CD4-positive, CD25-positive, alpha-beta regulatory T cell (primary cell): Measurements from ENCODE around the gene PCDHA1. TPM values are rescaled to one million over a fixed set of nuclear protein-coding genes. Genes with fewer than 3 reads are reported as not detected.

ENCODE experiments used
- ATAC-seq, 2 donors: fragments of 150-1000 bp; cut with Tn5 transposase; one replicate each; pipeline ENCODE4 v1.10.0; 2021; ENCODE audit warnings: low read depth in 2 of 2, moderate number of reproducible peaks in 2 of 2, moderate library complexity in 1 of 2
- DNase-seq, 3 donors: peaks; one replicate each; pipeline versions ENCODE4 v3.0.0 to v3.0.0-alpha.2; 2012 to 2022; ENCODE audit warnings: mixed read lengths in 1 of 3
- H3K27ac ChIP-seq: one replicate; pipeline ENCODE4 v1.7.0; 2013; ENCODE audit warnings: mild to moderate bottlenecking, low read length; ENCODE audit not compliant: insufficient read depth, poor library complexity, severe bottlenecking
- H3K27me3 ChIP-seq: one replicate; pipeline ENCODE4 v1.7.0; 2013; ENCODE audit warnings: low read length; ENCODE audit not compliant: control insufficient read depth, insufficient read depth
- H3K36me3 ChIP-seq: one replicate; pipeline ENCODE4 v1.7.0; 2013; ENCODE audit warnings: mild to moderate bottlenecking, low read length, moderate library complexity; ENCODE audit not compliant: control insufficient read depth, insufficient read depth
- H3K4me1 ChIP-seq: 2 replicates; pipeline ENCODE4 v1.7.0; 2013; ENCODE audit warnings: mild to moderate bottlenecking, low read length; ENCODE audit not compliant: insufficient read depth, control insufficient read depth, poor library complexity, severe bottlenecking
- H3K4me3 ChIP-seq: one replicate; pipeline ENCODE4 v1.7.0; 2013; ENCODE audit warnings: low read depth, mild to moderate bottlenecking, low read length, moderate library complexity
- H3K9me3 ChIP-seq, 2 experiments: 1 replicate in 1 of 2; 2 replicates in 1 of 2; pipeline ENCODE4 v1.7.0; 2013; ENCODE audit warnings: low read length in 2 of 2, mild to moderate bottlenecking in 1 of 2, moderate library complexity in 1 of 2; ENCODE audit not compliant: control insufficient read depth in 2 of 2
- H3K27ac Mint-ChIP-seq, 3 donors: one replicate each; pipeline ENCODE4 v1.8.0; 2020 to 2022; ENCODE audit warnings: mild to moderate bottlenecking in 3 of 3, mixed read lengths in 3 of 3, moderate library complexity in 2 of 3
- H3K27me3 Mint-ChIP-seq: one replicate; pipeline ENCODE4 v1.8.0; 2022; ENCODE audit warnings: mild to moderate bottlenecking, mixed read lengths
- H3K36me3 Mint-ChIP-seq: one replicate; pipeline ENCODE4 v1.8.0; 2020; ENCODE audit warnings: mixed read lengths
- H3K4me1 Mint-ChIP-seq, 4 donors: one replicate each; pipeline ENCODE4 v1.8.0; 2020 to 2022; ENCODE audit warnings: mixed read lengths in 4 of 4, mild to moderate bottlenecking in 1 of 4
- H3K4me3 Mint-ChIP-seq, 4 donors: one replicate each; pipeline ENCODE4 v1.8.0; 2020 to 2022; ENCODE audit warnings: mild to moderate bottlenecking in 4 of 4, mixed read lengths in 4 of 4, moderate library complexity in 3 of 4
- H3K9me3 Mint-ChIP-seq, 7 donors: one replicate each; pipeline ENCODE4 v1.8.0; 2020 to 2022; ENCODE audit warnings: mixed read lengths in 7 of 7, mild to moderate bottlenecking in 3 of 7, moderate library complexity in 2 of 7
- polyA plus RNA-seq, 4 donors: library from polyadenylated mRNA; unstranded; fragments of 300-500 nt; fragmentation: Illumina TruSeq; gene quantifications; one replicate each; pipeline ENCODE4 v1.2.3, GENCODE V29; 2021
- total RNA-seq: library from RNA; stranded (reverse); gene quantifications from one replicate; pipeline ENCODE4 v1.2.3, GENCODE V29; 2022

The PCDHA1 gene
- total and polyA plus RNA-seq, 5 donors from 2014 or later, result not detected

DNA sequence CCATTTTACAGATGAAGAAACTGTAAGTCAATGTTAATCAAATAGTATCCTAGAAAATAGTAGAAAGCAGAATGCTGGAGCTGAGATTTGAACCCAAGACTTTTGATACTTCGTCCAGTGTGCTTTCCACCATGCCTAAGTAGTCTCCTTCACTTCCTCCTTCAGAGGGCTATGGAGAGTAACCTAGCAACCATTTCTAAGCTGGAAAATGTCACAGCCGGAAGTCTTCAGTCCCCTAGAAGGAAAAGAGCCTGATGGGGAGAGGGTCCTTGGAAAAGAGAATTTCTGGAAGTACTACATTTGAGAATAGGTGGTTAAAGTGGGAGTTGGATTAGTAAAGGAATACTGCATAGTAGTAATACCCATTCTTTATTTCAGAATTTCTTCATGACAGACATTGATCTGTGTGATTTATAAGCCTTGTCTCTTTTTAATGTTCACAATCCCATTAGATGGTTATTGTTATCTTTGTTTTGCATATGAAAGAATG is 213.0 kb downstream of the PCDHA1 start:
- H3K27ac ChIP-seq, result no peak overlapping the region
- DNase-seq, result no peak

DNA sequence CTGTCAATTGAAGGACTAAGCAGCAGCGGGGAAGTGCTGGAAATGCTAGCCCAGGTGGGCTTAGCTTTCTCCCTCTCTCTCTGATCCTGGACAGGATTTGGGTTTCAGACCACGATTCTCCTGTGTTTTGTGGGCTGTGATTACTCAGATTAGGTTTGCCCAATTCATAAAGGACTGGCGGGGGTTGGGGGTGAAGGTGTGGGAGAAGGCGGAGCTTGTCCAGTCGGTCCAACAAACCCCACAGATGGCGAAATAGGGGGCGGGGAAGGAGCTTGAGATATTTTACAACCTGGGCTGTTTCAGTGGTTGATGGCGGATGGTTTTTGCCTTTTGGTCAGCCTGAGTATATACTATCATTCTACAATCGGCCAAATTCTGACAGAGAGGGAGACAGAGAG is 215.5 kb downstream of the PCDHA1 start:
- H3K27me3 ChIP-seq, result peaks cover 10% of the 10 kb centered on the region
- H3K4me3 ChIP-seq, result no peak overlapping the region

More for the DNA sequence above, 213.0 kb downstream of the PCDHA1 start:
- ATAC-seq, result no peak
- Mint-ChIP-seq H3K4me1 (peaks cover 0 to 2% (median 0%) of the 10 kb centered on the region in 4 donors), H3K9me3 (peaks cover 0 to 6% (median 3%) of the 10 kb centered on the region in 7 donors), H3K36me3 (no peaks in the 10 kb centered on the region), H3K4me3 (no peak overlapping the region), H3K27me3 (peaks cover 22% of the 10 kb centered on the region), H3K27ac (no peak overlapping the region)
- H3K36me3 ChIP-seq, result no peaks in the 10 kb centered on the region
- no peak overlapping the region for H3K4me3 ChIP-seq
- H3K9me3 ChIP-seq, result no peaks in the 10 kb centered on the region
- peaks cover 8% of the 10 kb centered on the region for H3K27me3 ChIP-seq
- H3K4me1 ChIP-seq, result no peaks in the 10 kb centered on the region

DNA sequence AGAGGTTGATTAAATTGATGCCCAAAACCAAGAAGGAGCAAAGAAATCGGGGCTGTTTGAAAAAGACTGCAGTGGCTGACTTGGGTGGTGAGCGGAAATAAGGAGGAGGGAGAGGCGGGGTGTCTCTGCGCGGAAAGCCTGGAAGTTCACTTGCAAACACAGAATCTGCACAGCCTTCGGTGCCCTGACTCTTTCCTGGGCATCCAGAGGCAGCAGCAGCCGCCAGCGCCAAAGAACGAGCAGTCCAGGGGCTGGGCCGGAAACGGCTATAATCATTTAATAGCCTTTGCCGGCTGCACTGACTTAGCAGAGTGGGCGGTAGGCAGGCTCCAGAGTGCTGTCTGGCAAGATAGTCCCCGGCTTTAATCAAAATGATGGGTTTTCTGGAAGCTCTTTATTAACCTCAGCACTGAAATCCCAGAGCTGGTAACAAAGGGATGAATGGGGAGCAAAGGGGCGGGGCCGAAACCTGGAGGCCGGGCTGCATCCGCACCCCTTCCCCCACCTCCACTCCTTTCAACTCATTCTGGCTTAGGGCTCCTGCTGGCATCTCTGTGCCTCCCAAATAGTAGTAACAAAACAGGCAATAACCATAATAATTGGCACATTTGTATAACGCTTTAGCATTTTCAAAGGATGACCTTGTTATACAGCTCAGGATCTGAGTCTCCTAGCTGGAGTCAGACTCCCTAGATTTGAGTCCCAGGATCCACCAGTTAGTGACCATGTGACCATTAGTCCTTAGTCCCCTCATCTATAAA is 216.1 kb downstream of the PCDHA1 start:
- ATAC-seq, result no peak
- Histone ChIP-seq H3K4me1 (no peaks in the 10 kb centered on the region), H3K27me3 (peaks cover 10% of the 10 kb centered on the region), H3K9me3 (no peaks in the 10 kb centered on the region), H3K4me3 (no peak overlapping the region), H3K36me3 (no peaks in the 10 kb centered on the region), H3K27ac (no peak overlapping the region)
- peaks cover 0 to 7% (median 3%) of the 10 kb centered on the region in 7 donors for H3K9me3 Mint-ChIP-seq
- H3K27ac Mint-ChIP-seq, result no peak overlapping the region
- peaks cover 22% of the 10 kb centered on the region for H3K27me3 Mint-ChIP-seq
- H3K36me3 Mint-ChIP-seq, result no peaks in the 10 kb centered on the region
- H3K4me1 Mint-ChIP-seq, result peaks cover 0 to 2% (median 0%) of the 10 kb centered on the region in 4 donors
- peak overlapping the region in 1 of 4 donors; percentile 19 for H3K4me3 Mint-ChIP-seq
- DNase-seq, result no peak

More for the DNA sequence above, 215.5 kb downstream of the PCDHA1 start:
- Histone ChIP-seq H3K4me1 (no peaks in the 10 kb centered on the region), H3K9me3 (no peaks in the 10 kb centered on the region), H3K36me3 (no peaks in the 10 kb centered on the region), H3K27ac (no peak overlapping the region)
- no peaks in the 10 kb centered on the region for H3K36me3 Mint-ChIP-seq
- H3K4me1 Mint-ChIP-seq, result peaks cover 0 to 2% (median 0%) of the 10 kb centered on the region in 4 donors
- ATAC-seq (no peak), DNase-seq (no peak)
- no peak overlapping the region for H3K27ac Mint-ChIP-seq
- no peak overlapping the region for H3K4me3 Mint-ChIP-seq
- peaks cover 22% of the 10 kb centered on the region for H3K27me3 Mint-ChIP-seq
- H3K9me3 Mint-ChIP-seq, result peaks cover 0 to 6% (median 3%) of the 10 kb centered on the region in 7 donors

DNA sequence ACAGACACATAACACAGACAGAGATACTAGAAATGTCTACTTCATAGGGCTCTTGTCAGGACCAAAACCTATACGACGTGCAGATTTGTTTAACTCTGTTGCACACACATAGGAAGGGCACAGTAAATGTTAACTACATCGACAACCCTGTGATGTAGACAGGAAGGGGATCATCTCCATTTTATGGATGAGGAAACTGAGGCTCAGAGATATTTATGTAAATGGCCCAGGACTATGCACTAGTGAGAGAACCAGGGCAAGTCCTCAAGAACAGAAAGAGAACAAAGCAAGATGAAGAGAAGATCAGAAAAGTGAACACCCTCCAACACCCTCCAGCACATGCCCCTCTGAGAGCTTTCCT is 216.6 kb downstream of the PCDHA1 start:
- no peak for DNase-seq
- H3K4me1 ChIP-seq, result no peaks in the 10 kb centered on the region
- no peak overlapping the region for H3K27ac ChIP-seq
- H3K27me3 Mint-ChIP-seq, result peaks cover 22% of the 10 kb centered on the region
- H3K9me3 Mint-ChIP-seq, result peaks cover 0 to 7% (median 3%) of the 10 kb centered on the region in 7 donors
- ATAC-seq, result no peak
- H3K4me1 Mint-ChIP-seq, result peaks cover 0 to 2% (median 0%) of the 10 kb centered on the region in 4 donors
- H3K36me3 Mint-ChIP-seq, result no peaks in the 10 kb centered on the region
- no peak overlapping the region for H3K4me3 Mint-ChIP-seq
- no peaks in the 10 kb centered on the region for H3K36me3 ChIP-seq
- H3K4me3 ChIP-seq, result no peak overlapping the region
- H3K9me3 ChIP-seq, result no peaks in the 10 kb centered on the region
- H3K27me3 ChIP-seq, result peaks cover 10% of the 10 kb centered on the region
- H3K27ac Mint-ChIP-seq, result no peak overlapping the region

DNA sequence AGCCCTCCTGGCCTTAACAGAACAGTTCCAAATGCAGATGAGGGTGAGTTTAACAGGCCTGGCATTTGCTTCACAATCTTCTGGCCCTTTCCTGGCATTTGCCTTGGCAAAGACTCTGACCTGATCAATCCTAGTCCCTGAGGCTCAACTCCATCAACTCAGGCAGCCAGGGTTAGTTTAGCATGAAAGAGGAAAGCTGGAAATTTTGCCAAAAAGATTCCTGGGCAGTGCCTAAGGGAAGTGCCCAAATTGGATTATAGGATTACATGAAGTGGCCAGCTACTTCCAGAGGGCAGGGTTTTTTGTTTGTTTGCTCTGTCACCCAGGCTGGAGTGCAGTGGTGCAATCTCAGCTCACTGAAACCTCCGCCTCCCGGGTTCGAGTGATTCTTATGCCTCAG is 217.1 kb downstream of the PCDHA1 start:
- Histone ChIP-seq H3K36me3 (no peaks in the 10 kb centered on the region), H3K27me3 (peaks cover 10% of the 10 kb centered on the region), H3K4me1 (no peaks in the 10 kb centered on the region), H3K4me3 (no peak overlapping the region), H3K27ac (no peak overlapping the region), H3K9me3 (no peaks in the 10 kb centered on the region)
- Mint-ChIP-seq H3K9me3 (peaks cover 0 to 7% (median 3%) of the 10 kb centered on the region in 7 donors), H3K4me3 (no peak overlapping the region), H3K27me3 (peaks cover 22% of the 10 kb centered on the region), H3K4me1 (peaks cover 0 to 2% (median 0%) of the 10 kb centered on the region in 4 donors), H3K36me3 (no peaks in the 10 kb centered on the region), H3K27ac (no peak overlapping the region)
- DNase-seq (no peak), ATAC-seq (no peak)

DNA sequence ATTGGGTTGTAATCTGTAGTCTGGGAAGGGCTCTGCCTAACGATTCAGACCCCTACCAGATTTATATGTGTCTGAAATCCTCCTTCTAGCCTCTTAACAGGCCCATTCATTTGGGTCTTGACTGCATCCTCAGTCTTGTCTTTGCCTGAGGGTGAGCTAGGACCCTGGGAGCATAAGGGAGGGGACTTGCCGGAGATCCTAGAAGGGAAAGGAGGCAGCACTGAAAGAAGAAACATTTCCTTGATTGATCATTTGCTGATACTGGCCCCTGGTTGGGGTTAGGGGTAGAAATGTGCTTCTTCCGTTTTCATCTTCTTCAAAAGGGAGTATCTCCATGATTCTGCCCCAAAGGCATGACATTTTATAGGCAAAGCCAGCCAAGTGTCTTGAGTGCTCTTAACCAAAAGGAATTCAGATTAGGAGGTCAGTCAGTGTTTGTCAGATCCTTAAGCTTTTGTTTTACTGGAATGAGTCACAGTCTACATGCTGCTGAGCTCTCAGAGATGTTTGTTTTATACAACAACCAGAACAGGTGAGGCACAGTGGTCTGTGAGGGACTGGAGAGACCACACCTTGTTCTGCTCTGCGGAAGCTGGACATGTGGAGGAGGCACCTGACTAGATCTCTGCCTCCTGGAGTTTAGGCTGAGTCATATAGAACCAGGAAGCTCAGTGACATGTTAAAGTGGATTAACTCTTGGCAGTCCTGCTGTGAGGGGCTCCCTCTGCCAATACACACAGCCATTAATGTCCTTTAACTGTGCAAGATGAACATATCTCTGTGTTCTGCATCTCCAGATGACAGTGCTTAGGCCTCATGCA is 218.1 kb downstream of the PCDHA1 start:
- H3K27me3 ChIP-seq, result peaks cover 10% of the 10 kb centered on the region
- H3K27ac Mint-ChIP-seq, result no peak overlapping the region
- H3K9me3 Mint-ChIP-seq, result peaks cover 0 to 7% (median 3%) of the 10 kb centered on the region in 7 donors
- no peak for ATAC-seq
- no peak overlapping the region for H3K4me3 Mint-ChIP-seq
- no peaks in the 10 kb centered on the region for H3K36me3 ChIP-seq
- H3K27me3 Mint-ChIP-seq, result peaks cover 22% of the 10 kb centered on the region
- H3K4me3 ChIP-seq, result no peak overlapping the region
- no peaks in the 10 kb centered on the region for H3K9me3 ChIP-seq
- DNase-seq, result no peak
- no peaks in the 10 kb centered on the region for H3K4me1 ChIP-seq
- peaks cover 0 to 2% (median 0%) of the 10 kb centered on the region in 4 donors for H3K4me1 Mint-ChIP-seq
- no peaks in the 10 kb centered on the region for H3K36me3 Mint-ChIP-seq
- no peak overlapping the region for H3K27ac ChIP-seq

DNA sequence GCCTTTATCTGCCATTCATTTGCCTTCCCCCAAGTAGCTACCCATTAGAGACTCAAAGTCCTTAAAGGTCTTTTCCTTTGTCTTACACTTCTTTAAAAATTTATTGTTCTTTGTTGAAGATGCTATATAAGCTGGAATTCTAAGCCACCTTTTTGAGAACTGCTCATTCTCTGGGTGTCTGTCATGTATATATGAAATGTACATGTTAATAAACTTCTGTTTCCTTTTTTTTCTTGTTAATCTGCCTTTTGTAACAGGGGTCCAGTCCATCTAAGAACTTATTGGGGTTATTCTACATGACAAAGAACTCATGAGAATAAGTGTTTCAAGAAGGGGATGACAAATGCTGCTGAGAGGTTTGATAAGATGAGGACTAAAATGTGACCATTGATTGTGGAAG is 221.9 kb downstream of the PCDHA1 start:
- no peak for DNase-seq
- Histone ChIP-seq H3K27ac (no peak overlapping the region), H3K4me3 (no peak overlapping the region), H3K36me3 (no peaks in the 10 kb centered on the region), H3K4me1 (no peaks in the 10 kb centered on the region), H3K9me3 (no peaks in the 10 kb centered on the region), H3K27me3 (peaks cover 6% of the 10 kb centered on the region)
- Mint-ChIP-seq H3K4me3 (no peak overlapping the region), H3K9me3 (peaks cover 0 to 5% (median 1%) of the 10 kb centered on the region in 7 donors), H3K4me1 (no peaks in the 10 kb centered on the region), H3K27ac (no peak overlapping the region), H3K27me3 (no peaks in the 10 kb centered on the region), H3K36me3 (no peaks in the 10 kb centered on the region)
- ATAC-seq, result no peak
